Esophagus squamous epithelium (tissue), 4 donors: ENCODE results near the gene FAM120AOS.

ENCODE experiments used
- POLR2A ChIP-seq, 4 donors: fragments of 450-650 bp; IDR thresholded peaks; one replicate each; pipeline ENCODE4 v1.6.1; 2017; ENCODE audit warnings: antibody characterized with exemption in 4 of 4, mild to moderate bottlenecking in 4 of 4, moderate library complexity in 3 of 4
- TF ChIP-seq, protein P1 (sequence below), 6 experiments: fragments of 450-650 bp in 4 of 6; fragments of 200-600 bp in 2 of 6; sonication (generic) in 2 of 6; IDR thresholded peaks; one replicate each; pipeline ENCODE4 v1.5.1; 2016 to 2019; ENCODE audit warnings: antibody characterized with exemption in 6 of 6, mild to moderate bottlenecking in 4 of 6, moderate library complexity in 4 of 6

DNA sequence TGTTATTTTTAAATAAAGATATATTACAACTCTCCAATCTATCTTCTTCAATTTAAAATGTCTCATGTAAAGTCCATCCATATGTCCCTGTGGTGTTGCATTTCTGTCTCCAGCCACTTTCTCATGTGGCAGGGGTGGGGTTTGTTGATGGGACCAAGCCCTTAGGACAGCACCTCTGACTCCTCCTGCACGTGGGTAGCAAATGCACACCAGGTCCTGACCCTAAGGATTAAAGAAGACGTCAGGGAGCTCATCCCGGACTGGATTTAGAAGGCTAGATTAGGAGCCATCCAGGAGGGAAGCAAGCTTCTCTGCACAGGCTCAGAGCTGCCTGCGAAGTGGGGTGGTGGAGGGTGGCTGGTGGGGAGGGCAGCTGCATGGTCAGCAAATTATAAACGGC lies 38.9 kb upstream of the FAM120AOS start:
- TF ChIP-seq, protein P1, sequence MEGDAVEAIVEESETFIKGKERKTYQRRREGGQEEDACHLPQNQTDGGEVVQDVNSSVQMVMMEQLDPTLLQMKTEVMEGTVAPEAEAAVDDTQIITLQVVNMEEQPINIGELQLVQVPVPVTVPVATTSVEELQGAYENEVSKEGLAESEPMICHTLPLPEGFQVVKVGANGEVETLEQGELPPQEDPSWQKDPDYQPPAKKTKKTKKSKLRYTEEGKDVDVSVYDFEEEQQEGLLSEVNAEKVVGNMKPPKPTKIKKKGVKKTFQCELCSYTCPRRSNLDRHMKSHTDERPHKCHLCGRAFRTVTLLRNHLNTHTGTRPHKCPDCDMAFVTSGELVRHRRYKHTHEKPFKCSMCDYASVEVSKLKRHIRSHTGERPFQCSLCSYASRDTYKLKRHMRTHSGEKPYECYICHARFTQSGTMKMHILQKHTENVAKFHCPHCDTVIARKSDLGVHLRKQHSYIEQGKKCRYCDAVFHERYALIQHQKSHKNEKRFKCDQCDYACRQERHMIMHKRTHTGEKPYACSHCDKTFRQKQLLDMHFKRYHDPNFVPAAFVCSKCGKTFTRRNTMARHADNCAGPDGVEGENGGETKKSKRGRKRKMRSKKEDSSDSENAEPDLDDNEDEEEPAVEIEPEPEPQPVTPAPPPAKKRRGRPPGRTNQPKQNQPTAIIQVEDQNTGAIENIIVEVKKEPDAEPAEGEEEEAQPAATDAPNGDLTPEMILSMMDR (IDR thresholded peaks at IDR 0.05), result no peak
- TF ChIP-seq POLR2A (IDR thresholded peaks at IDR 0.05), result no peak
